A549 treated with CORT108297 at 1 μM for 4 hours (cell line): Measurements from ENCODE around the gene SYT17. TPM values are rescaled to one million over a fixed set of nuclear protein-coding genes. Genes with fewer than 3 reads are reported as not detected.

Experiments used
- total RNA-seq: library from RNA; stranded (reverse); fragments of 200-300 nt; extraction: Qiagen RNA extraction; gene quantifications from 5 replicates; pipeline ENCODE4 v1.2.3, GENCODE V29; 2022

SYT17 gene
- total RNA-seq, result 10.8 to 13.7 TPM (median 12.2 TPM) in 5 replicates

GRCh38 chr16:19167710-19168370 lies at the start of gene SYT17:
Gene SYT17 (plus strand): TSS chr16:19168240. CDS start chr16:19168647, 407 bp downstream.

GRCh38 chr16:19285431-19285830 lies 117.4 kb downstream of the SYT17 start, which contains the start of gene CLEC19A:
Gene CLEC19A (plus strand): TSS chr16:19285731. CDS start chr16:19285852, 121 bp downstream.

Other genes starting within 250 kb of the SYT17 start
- gene SMG1, start 241.8 kb upstream of the SYT17 start, total RNA-seq, result 14.3 to 25.3 TPM (median 22.3 TPM) in 5 replicates
- gene TMC7, start 184.3 kb upstream of the SYT17 start, total RNA-seq, result 7.2 to 10.8 TPM (median 9.9 TPM) in 5 replicates
- gene COQ7, start 100.6 kb upstream of the SYT17 start, total RNA-seq, result 22.6 to 24.9 TPM (median 24.2 TPM) in 5 replicates
- 11.6 to 20.2 TPM (median 16.1 TPM) in 5 replicates for gene ITPRIPL2, start 54.3 kb upstream of the SYT17 start, total RNA-seq
- gene CLEC19A, start 117.5 kb downstream of the SYT17 start, total RNA-seq, result 0.07 to 0.18 TPM (median 0.08 TPM) in 4 of 5 replicates, not detected in the other
- 5.8 to 7.1 TPM (median 6.0 TPM) in 5 replicates for gene TMC5, start 249.6 kb downstream of the SYT17 start, total RNA-seq